GM12873 (cell line): Measurements from ENCODE around the gene FGD5.

ENCODE experiments used
- TF ChIP-seq, protein P1 (sequence below): IDR thresholded peaks from 2 replicates; pipeline ENCODE4 v1.5.1; 2012; ENCODE audit warnings: low read depth, mild to moderate bottlenecking, moderate library complexity, low read length, control low read depth; ENCODE audit not compliant: insufficient read depth; ENCODE audit errors: missing control alignments

FGD5 gene

DNA sequence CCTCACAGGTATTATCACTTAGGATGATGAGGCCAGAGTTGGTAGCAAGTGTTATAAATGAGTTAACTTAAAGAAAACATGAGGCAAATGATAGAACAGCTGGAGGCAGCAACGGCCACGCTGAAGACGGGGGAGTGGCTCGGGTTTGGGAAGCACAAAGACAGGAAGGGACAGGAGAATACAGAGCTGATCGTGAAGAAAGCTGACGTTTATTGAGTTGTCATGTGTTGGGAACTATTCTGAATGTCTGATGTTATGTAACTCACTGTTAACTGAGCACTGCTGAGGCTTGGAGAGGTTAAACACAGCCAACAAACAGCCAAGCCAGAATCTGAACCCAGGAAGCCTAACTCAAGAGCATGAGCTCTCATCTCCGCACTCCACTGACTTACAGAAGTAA, 42.3 kb downstream of the FGD5 start:
- TF ChIP-seq, protein P1, sequence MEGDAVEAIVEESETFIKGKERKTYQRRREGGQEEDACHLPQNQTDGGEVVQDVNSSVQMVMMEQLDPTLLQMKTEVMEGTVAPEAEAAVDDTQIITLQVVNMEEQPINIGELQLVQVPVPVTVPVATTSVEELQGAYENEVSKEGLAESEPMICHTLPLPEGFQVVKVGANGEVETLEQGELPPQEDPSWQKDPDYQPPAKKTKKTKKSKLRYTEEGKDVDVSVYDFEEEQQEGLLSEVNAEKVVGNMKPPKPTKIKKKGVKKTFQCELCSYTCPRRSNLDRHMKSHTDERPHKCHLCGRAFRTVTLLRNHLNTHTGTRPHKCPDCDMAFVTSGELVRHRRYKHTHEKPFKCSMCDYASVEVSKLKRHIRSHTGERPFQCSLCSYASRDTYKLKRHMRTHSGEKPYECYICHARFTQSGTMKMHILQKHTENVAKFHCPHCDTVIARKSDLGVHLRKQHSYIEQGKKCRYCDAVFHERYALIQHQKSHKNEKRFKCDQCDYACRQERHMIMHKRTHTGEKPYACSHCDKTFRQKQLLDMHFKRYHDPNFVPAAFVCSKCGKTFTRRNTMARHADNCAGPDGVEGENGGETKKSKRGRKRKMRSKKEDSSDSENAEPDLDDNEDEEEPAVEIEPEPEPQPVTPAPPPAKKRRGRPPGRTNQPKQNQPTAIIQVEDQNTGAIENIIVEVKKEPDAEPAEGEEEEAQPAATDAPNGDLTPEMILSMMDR: no peak

DNA sequence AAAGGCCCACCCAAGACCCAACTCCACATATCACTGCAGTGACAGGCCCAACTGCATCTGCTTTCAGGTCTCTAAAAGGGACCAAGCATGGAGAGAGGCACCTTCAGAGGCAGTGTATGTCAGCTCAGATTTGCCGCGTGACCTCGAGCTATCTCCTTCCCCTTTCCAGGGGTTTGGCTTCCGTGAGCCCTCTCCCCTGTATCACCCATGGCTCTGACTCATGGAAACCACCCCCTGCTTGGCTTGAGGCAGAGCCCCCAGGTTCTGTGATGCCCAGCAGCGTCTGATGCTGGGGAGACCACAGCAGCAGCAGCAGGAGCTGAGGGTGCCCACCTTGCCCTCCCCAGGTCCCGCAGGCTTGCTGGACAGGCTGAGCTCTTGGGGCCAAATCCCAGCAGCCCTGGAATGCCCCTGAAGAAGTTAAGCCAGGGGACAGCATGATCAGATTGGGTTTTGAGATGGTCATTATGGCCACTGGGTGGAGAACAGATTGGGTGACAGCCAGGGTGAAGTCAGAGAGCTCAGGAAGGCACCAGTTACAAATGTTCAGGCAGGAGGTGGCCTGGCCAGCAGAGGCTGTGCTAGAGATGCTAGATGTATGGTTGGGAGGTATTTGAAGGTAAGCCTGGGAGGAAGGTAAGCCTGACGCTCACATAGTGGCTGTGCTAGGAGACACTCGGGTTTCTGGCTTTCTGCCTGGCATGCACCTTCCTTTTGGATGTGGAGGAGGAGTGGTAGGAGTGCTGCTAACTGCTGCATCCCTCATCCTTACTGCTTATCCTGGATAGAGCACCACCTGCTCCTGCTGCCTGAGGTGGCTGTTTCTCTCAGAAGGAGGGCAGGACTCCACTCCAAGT, 42.9 kb downstream of the FGD5 start:
- TF ChIP-seq, protein P1: no peak

GRCh38 chr3:14862303-14862660, 43.5 kb downstream of the FGD5 start:
- TF ChIP-seq, protein P1: no peak

DNA sequence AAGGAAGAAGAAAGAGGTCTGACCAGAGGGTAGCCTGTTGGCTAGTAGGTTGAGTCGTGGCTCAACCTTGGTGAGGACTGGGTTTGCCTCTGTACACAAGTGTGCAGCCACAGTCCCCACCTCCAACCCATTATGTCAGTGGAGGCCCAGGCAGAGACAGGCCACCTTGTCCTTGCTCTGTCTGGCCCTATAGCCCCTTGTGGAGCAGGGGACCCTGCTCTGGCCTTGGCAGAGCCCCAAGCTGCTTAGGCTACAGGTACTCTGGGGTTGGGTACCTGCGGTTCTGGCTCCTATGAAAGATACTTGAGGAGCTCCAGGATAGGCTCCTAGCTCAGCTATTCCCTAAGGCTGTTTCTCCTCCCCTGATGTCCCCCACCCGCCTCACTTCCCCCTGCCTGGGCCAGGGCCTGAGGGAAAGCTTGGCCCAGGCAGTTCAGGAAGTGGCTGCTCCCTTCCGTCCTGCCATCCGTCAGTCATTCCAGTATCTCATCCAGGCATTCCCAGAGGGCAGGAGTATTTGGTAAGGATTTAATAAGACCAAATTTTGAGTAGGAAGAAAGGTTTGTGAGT, 44.0 kb downstream of the FGD5 start:
- TF ChIP-seq, protein P1: no peak

GRCh38 chr3:14863333-14864100, 44.8 kb downstream of the FGD5 start:
- TF ChIP-seq, protein P1: peak; percentile 19

DNA sequence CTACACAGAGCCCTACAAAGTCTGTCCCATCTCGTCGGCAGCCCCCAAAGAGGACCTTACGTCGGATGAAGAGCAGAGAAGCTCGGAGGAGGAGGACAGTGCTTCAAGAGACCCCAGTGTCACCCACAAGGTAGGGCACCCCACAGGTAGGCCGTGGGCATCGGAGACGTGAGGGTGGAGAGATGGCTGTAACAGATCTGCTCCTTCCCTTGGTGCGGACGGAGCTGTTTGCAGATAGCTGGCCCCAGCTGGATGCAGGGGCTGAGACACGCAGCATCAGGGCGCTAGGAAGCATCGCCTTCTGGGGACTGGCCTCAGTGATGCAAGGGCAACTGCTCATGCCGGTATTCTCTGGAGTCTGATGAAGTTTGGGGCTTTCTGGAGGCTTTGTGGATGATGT, 45.4 kb downstream of the FGD5 start:
- TF ChIP-seq, protein P1: no peak

- TF ChIP-seq, protein P1: no peak
Observed at GRCh38 chr3:14866627-14867026, 47.9 kb downstream of the FGD5 start.
